Activated T-helper 1 cell treated with anti-CD3 and anti-CD28 coated beads, Interleukin-12 subunit alpha, Interleukin-12 subunit beta, Interleukin-2, Interleukin-4 antibody, amounts not matched to agents 30 ng/mL and 10 ng/mL and 1 ng/mL, durations not matched to agents 14 hours and 24 hours and 36 hours (primary cell): ENCODE results near the gene SYMPK. TPM values are rescaled to one million over a fixed set of nuclear protein-coding genes. Genes with fewer than 3 reads are reported as not detected.
"Not testable (repeated sequence)": the region's sequence is repeated elsewhere in the genome, so short reads cannot be mapped to it uniquely, and the experiment has no call there.

ENCODE experiments used
- DNase-seq: peaks from one replicate; pipeline ENCODE4 v3.0.0; 2021; ENCODE audit warnings: low spot score
- H3K27ac Mint-ChIP-seq: one replicate; pipeline ENCODE4 v1.8.0; 2021; ENCODE audit warnings: mild to moderate bottlenecking, mixed read lengths
- H3K27me3 Mint-ChIP-seq: one replicate; pipeline ENCODE4 v1.8.0; 2022; ENCODE audit warnings: mild to moderate bottlenecking, moderate library complexity, mixed read lengths; ENCODE audit not compliant: insufficient read depth
- H3K36me3 Mint-ChIP-seq: one replicate; pipeline ENCODE4 v1.8.0; 2021; ENCODE audit warnings: low read depth, mixed read lengths
- H3K4me1 Mint-ChIP-seq: one replicate; pipeline ENCODE4 v1.8.0; 2021; ENCODE audit warnings: low read depth, mixed read lengths
- H3K4me3 Mint-ChIP-seq: one replicate; pipeline ENCODE4 v1.8.0; 2021; ENCODE audit warnings: mild to moderate bottlenecking, moderate library complexity, mixed read lengths
- H3K9me3 Mint-ChIP-seq: one replicate; pipeline ENCODE4 v1.8.0; 2021; ENCODE audit warnings: mixed read lengths
- intact Hi-C: fragments of 100-400 bp; cut with micrococcal nuclease; formaldehyde crosslinking; loops from one replicate; pipeline ENCODE4 v1.15.1; 2024
- total RNA-seq: library from RNA; stranded (reverse); gene quantifications from 2 replicates; pipeline ENCODE4 v1.2.3, GENCODE V29; 2022

SYMPK gene
- total RNA-seq, 1 donor from 2014 or later = 118 TPM

DNA sequence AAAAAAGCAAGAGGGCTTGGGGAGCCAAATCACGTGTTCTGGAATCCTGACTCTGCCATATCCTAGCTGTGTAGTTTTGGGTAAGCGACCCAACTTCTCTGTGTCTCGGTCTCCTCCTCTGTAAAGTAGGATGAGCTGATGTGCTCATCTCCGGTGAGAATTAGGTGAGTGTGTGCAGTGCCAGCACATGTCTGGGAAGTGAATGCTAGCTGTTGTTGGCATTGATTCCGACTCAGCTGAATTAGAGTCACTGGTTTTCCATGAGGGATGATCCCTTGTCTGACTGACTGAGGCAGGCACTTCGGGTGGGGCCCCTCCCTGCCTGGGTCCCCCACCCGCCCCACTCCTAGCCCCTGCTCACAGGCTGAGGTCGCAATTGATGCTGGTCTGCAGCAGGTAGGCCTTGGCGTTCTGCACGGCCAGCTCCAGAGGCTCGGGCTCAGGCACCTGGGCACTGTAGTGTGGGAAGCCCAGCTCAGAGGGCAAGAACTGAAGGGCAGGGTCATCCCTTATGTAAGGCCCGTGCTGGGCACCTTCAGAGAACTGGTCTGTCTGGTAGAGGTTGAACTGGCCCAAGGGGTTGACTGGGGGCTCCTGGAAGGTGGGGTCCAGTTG, 48.7 kb downstream of the SYMPK start:
- no peak overlapping the region for H3K4me3 Mint-ChIP-seq
- intact Hi-C loops = no loop called here
- H3K9me3 Mint-ChIP-seq = no peaks in the 10 kb centered on the region
- peaks cover 6% of the 10 kb centered on the region for H3K4me1 Mint-ChIP-seq
- no peaks in the 10 kb centered on the region for H3K36me3 Mint-ChIP-seq
- H3K27ac Mint-ChIP-seq = no peak overlapping the region
- no peak for DNase-seq
- no peaks in the 10 kb centered on the region for H3K27me3 Mint-ChIP-seq

- H3K27me3 Mint-ChIP-seq = no peaks in the 10 kb centered on the region
- intact Hi-C loops = no loop called here
- H3K9me3 Mint-ChIP-seq = no peaks in the 10 kb centered on the region
- H3K36me3 Mint-ChIP-seq = no peaks in the 10 kb centered on the region
- no peak for DNase-seq
- no peak overlapping the region for H3K27ac Mint-ChIP-seq
- H3K4me1 Mint-ChIP-seq = peaks cover 7% of the 10 kb centered on the region
- no peak overlapping the region for H3K4me3 Mint-ChIP-seq
Measured at GRCh38 chr19:45812297-45812696, 50.6 kb downstream of the SYMPK start.

DNA sequence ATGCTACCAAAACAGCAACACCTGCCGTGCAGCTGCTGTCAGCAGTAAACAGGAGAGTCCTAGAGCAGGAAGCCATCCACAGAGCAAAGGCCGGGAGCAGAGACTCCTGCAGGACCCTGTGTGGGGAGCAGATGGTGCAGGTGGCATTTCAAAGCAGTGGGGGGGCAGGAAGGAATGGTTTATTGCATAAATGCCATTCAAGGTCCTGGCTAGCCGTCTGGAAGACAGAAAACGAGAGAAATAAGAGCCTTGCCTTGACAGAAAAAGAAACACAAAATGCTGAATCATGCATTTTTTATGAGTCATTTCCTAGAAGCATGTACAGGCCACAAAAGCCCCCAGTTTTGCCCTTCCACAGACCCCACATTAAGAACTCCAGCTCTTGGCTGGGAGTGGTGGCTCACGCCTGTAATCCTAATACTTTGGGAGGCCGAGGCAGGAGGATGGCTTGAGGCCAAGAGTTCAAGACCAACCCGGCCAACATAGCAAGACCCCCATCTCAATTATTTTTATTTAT, 53.2 kb downstream of the SYMPK start:
- DNase-seq = no peak
- intact Hi-C loops = no loop called here
- no peak overlapping the region for H3K4me3 Mint-ChIP-seq
- H3K27ac Mint-ChIP-seq = peak overlapping the region; percentile 21
- peaks cover 5% of the 10 kb centered on the region for H3K27me3 Mint-ChIP-seq
- H3K9me3 Mint-ChIP-seq = no peaks in the 10 kb centered on the region
- H3K36me3 Mint-ChIP-seq = no peaks in the 10 kb centered on the region
- H3K4me1 Mint-ChIP-seq = peaks cover 7% of the 10 kb centered on the region

GRCh38 chr19:45805719-45806118, 57.2 kb downstream of the SYMPK start:
- Mint-ChIP-seq H3K27ac (no peak overlapping the region), H3K36me3 (no peaks in the 10 kb centered on the region), H3K27me3 (peaks cover 14% of the 10 kb centered on the region), H3K4me3 (no peak overlapping the region), H3K4me1 (peaks cover 7% of the 10 kb centered on the region), H3K9me3 (no peaks in the 10 kb centered on the region)
- no peak for DNase-seq
- intact Hi-C loops = no loop called here

DNA sequence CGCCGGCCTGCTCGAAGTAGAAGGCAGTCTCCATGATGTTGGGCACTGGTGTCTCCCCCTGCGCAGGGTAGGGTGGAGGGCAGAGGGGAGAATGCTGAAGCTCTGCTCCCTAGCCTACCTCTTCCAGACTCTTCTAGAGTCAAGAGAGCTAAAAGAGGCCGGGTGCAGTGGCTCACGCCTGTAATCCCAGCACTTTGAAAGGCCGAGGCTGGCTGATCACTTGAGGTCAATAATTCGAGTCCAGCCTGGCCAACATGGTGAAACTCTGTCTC, 58.1 kb downstream of the SYMPK start:
- Mint-ChIP-seq H3K4me3 (no peak overlapping the region), H3K27me3 (peaks cover 14% of the 10 kb centered on the region), H3K36me3 (no peaks in the 10 kb centered on the region), H3K9me3 (no peaks in the 10 kb centered on the region), H3K27ac (no peak overlapping the region), H3K4me1 (peaks cover 7% of the 10 kb centered on the region)
- DNase-seq = no peak
- intact Hi-C loops = no loop called here

- no peak for DNase-seq
- intact Hi-C loops = no loop called here
- peaks cover 2% of the 10 kb centered on the region for H3K4me1 Mint-ChIP-seq
- H3K27ac Mint-ChIP-seq = no peak overlapping the region
- H3K27me3 Mint-ChIP-seq = peaks cover 14% of the 10 kb centered on the region
- no peaks in the 10 kb centered on the region for H3K36me3 Mint-ChIP-seq
- H3K4me3 Mint-ChIP-seq = no peak overlapping the region
- no peaks in the 10 kb centered on the region for H3K9me3 Mint-ChIP-seq
Measured at GRCh38 chr19:45804140-45804958, 58.6 kb downstream of the SYMPK start.

- no peak for DNase-seq
- H3K4me3 Mint-ChIP-seq = no peak overlapping the region
- intact Hi-C loops = no loop called here
- H3K27ac Mint-ChIP-seq = no peak overlapping the region
- H3K4me1 Mint-ChIP-seq = peaks cover 6% of the 10 kb centered on the region
- H3K36me3 Mint-ChIP-seq = no peaks in the 10 kb centered on the region
- peaks cover 38% of the 10 kb centered on the region for H3K27me3 Mint-ChIP-seq
- H3K9me3 Mint-ChIP-seq = no peaks in the 10 kb centered on the region
Measured at GRCh38 chr19:45801603-45802175, 61.3 kb downstream of the SYMPK start.

DNA sequence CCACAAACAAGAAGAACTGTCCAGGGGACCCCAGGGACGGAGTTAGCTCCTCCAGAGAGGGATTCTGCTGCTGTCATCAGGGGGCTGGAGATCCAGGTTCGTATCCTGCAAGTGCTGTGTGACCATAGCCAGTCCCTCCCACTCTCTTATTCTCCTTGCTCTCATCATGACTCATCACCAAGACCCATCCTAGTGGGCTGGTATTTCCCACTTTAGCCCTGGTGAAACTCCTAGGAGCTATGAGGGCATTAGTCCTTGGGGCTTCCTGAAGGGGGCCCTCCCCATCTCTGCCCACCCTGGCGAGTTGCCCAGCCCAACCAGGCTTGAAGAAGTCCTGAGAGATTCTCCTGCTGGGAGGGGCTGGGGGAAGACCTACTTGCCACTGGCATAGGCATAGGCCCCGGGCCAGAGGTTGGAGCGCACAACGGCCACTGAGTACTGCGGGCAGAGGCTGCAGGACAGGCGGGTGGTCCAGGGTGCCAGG, 62.8 kb downstream of the SYMPK start:
- no peak for DNase-seq
- peaks cover 6% of the 10 kb centered on the region for H3K4me1 Mint-ChIP-seq
- H3K4me3 Mint-ChIP-seq = no peak overlapping the region
- no peaks in the 10 kb centered on the region for H3K36me3 Mint-ChIP-seq
- H3K27me3 Mint-ChIP-seq = peaks cover 43% of the 10 kb centered on the region
- H3K27ac Mint-ChIP-seq = peak overlapping the region; percentile 7
- intact Hi-C loops = no loop called here
- H3K9me3 Mint-ChIP-seq = no peaks in the 10 kb centered on the region

GRCh38 chr19:45799541-45799940, 63.4 kb downstream of the SYMPK start:
- Mint-ChIP-seq H3K27ac (peak overlapping the region; percentile 7), H3K27me3 (peaks cover 48% of the 10 kb centered on the region)
- intact Hi-C loops = loop anchor here (1.0 to 10.0 kb wide), 3 partner anchors 17 to 465 kb away; no protein-coding TSS in a partner anchor
- not testable (repeated sequence) for DNase-seq, H3K9me3 Mint-ChIP-seq, H3K36me3 Mint-ChIP-seq, H3K4me3 Mint-ChIP-seq, H3K4me1 Mint-ChIP-seq

DNA sequence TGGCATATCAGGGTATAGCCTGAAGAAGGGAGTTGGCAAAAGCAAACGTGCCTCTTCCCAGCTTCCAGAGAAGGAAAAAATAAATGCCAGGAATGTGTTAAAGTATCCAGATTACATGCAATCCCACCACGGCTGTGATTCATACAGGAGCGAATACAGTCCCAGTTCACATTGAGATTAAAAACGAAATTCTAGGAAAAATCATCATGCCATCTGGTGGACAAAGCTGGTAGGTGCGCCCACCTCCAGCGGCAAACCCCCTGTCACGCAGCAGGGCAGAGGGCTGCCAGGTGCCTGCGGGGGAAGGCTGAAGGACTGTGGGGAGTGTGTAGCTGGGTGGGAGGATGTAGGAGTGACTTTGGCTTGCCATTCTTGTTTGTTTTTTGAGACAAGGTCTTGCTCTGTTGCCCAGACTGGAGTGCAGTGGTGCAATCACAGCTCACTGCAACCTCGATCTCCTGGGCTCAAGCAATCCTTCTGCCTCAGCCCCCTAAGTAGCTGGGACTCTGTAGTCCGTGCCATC, 63.9 kb downstream of the SYMPK start:
- no peak overlapping the region for H3K4me3 Mint-ChIP-seq
- no peaks in the 10 kb centered on the region for H3K9me3 Mint-ChIP-seq
- intact Hi-C loops = loop anchor here (1.0 to 10.0 kb wide), 3 partner anchors 18 to 466 kb away; no protein-coding TSS in a partner anchor
- H3K27me3 Mint-ChIP-seq = peaks cover 49% of the 10 kb centered on the region
- no peaks in the 10 kb centered on the region for H3K36me3 Mint-ChIP-seq
- H3K4me1 Mint-ChIP-seq = peaks cover 7% of the 10 kb centered on the region
- DNase-seq = peak; percentile 33
- no peak overlapping the region for H3K27ac Mint-ChIP-seq

DNA sequence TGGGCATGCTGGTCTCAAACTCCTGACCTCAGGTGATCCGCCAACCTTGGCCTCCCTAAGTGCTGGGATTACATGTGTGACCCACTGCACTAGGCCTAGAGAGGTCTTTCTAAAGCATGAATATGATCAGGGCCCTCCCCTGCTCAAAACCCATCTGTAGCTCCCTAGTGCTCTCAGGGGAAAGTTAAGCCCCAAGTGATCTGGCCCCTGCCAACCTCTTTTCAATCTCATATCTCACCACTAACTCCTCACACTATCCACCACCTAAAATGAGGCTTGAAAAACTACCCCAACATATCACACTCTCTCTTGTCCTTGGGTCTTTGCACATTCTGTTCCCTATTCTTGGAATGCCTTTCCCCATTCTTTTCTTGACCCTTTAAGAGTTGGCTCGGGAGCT, 68.3 kb downstream of the SYMPK start:
- intact Hi-C loops = loop anchor here (10.0 kb wide), 1 partner anchor 470 kb away; no protein-coding TSS in a partner anchor
- Mint-ChIP-seq H3K36me3 (peaks cover 4% of the 10 kb centered on the region), H3K27ac (no peak overlapping the region), H3K4me3 (no peak overlapping the region), H3K27me3 (peaks cover 54% of the 10 kb centered on the region), H3K9me3 (no peaks in the 10 kb centered on the region), H3K4me1 (peaks cover 36% of the 10 kb centered on the region)
- no peak for DNase-seq

DNA sequence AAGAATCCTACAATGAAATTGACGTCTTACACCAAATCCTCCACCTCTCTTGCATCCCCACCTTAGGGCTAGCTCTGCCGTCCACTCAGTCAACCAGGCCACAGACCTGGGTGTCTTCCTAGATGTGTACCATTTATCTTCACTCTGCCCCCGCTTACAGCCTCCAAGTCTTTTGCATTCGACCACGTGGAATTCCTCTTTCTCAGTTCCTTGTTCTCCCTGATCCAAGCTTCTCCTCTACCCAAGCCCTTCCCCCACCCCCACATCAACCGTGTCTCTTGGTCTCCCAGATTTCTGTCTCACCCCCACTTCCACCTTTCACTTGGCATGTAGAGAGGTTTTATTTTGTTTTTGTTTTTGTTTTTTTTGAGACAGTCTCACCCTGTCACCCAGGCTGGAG, 69.1 kb downstream of the SYMPK start:
- Mint-ChIP-seq H3K4me1 (peaks cover 32% of the 10 kb centered on the region), H3K27ac (peak overlapping the region; percentile 70), H3K4me3 (peak overlapping the region; percentile 57), H3K9me3 (no peaks in the 10 kb centered on the region), H3K36me3 (peaks cover 10% of the 10 kb centered on the region), H3K27me3 (peaks cover 55% of the 10 kb centered on the region)
- no peak for DNase-seq
- intact Hi-C loops = loop anchor here (1.0 to 10.0 kb wide), 8 partner anchors 15 to 793 kb away; partner anchors contain the start of genes FBXO46, QPCTL, RELB and SYMPK
